Loucy (cell line): ENCODE results near the gene ZNF70.

Experiments used
- H2AFZ ChIP-seq: fragments of 200-600 bp; sonication (generic); 2 replicates; pipeline ENCODE4 v1.6.0; 2016; ENCODE audit warnings: antibody characterized with exemption, mild to moderate bottlenecking, low read length, moderate library complexity
- H3F3A ChIP-seq: fragments of 200-600 bp; 2 replicates; pipeline ENCODE4 v1.6.0; 2016; ENCODE audit warnings: antibody characterized with exemption, low read depth, mild to moderate bottlenecking
- H3K27me3 ChIP-seq: fragments of 200-600 bp; sonication (generic); 2 replicates; pipeline ENCODE4 v1.6.1; 2014; ENCODE audit warnings: low read length, mild to moderate bottlenecking; ENCODE audit not compliant: insufficient read depth, poor library complexity, severe bottlenecking
- H3K36me3 ChIP-seq: fragments of 200-600 bp; sonication (generic); 2 replicates; pipeline ENCODE4 v1.6.1; 2016; ENCODE audit warnings: low read length; ENCODE audit not compliant: insufficient read depth
- H3K4me1 ChIP-seq: fragments of 200-600 bp; sonication (generic); 2 replicates; pipeline ENCODE4 v1.5.1; 2014; ENCODE audit warnings: low read length, mild to moderate bottlenecking; ENCODE audit not compliant: insufficient read depth, poor library complexity, severe bottlenecking
- H3K4me2 ChIP-seq: fragments of 200-600 bp; sonication (generic); 2 replicates; pipeline ENCODE4 v1.6.0; 2014; ENCODE audit warnings: antibody characterized with exemption, low read length, low read depth, mild to moderate bottlenecking; ENCODE audit not compliant: poor library complexity, severe bottlenecking
- H3K4me3 ChIP-seq: fragments of 200-600 bp; sonication (generic); 2 replicates; pipeline ENCODE4 v1.5.1; 2014; ENCODE audit warnings: low read length, mild to moderate bottlenecking, mixed read lengths; ENCODE audit not compliant: poor library complexity, severe bottlenecking
- H3K79me2 ChIP-seq: fragments of 200-600 bp; sonication (generic); 2 replicates; pipeline ENCODE4 v1.6.1; 2014; ENCODE audit warnings: low read length; ENCODE audit not compliant: insufficient read depth
- H3K9ac ChIP-seq: fragments of 200-600 bp; sonication (generic); 2 replicates; pipeline ENCODE4 v1.6.0; 2014; ENCODE audit warnings: mild to moderate bottlenecking, low read depth, low read length, moderate library complexity; ENCODE audit not compliant: poor library complexity, severe bottlenecking
- H3K9me2 ChIP-seq: fragments of 200-600 bp; sonication (generic); replicated peaks from 2 replicates; pipeline ENCODE4 v1.6.1; 2016; ENCODE audit warnings: low read depth, low read length, mixed read lengths
- H3K9me3 ChIP-seq: fragments of 200-600 bp; sonication (generic); 2 replicates; pipeline ENCODE4 v1.6.1; 2014; ENCODE audit warnings: mild to moderate bottlenecking, antibody characterized with exemption, low read length, low read depth; ENCODE audit not compliant: insufficient read depth
- H4K20me1 ChIP-seq: fragments of 200-600 bp; sonication (generic); 2 replicates; pipeline ENCODE4 v1.6.0; 2014; ENCODE audit warnings: antibody characterized with exemption, low read length, mild to moderate bottlenecking; ENCODE audit not compliant: insufficient read depth, poor library complexity, severe bottlenecking
- CTCF ChIP-seq: fragments of 200-600 bp; sonication (generic); conservative IDR thresholded peaks from 2 replicates; pipeline ENCODE4 v1.5.1; 2014; ENCODE audit warnings: mild to moderate bottlenecking, antibody characterized with exemption, low read length
- EZH2phosphoT487 ChIP-seq: fragments of 200-600 bp; IDR thresholded peaks from 2 replicates; pipeline ENCODE4 v1.6.1; 2018; ENCODE audit warnings: antibody characterized with exemption, mild to moderate bottlenecking, moderate library complexity, borderline replicate concordance

Gene ZNF70

GRCh38 chr22:23784215-23784732, 33.4 kb upstream of the ZNF70 start:
- H3K4me1 ChIP-seq = peaks cover 25% of the 10 kb centered on the region
- H3K4me3 ChIP-seq = no peak overlapping the region
- H3K27me3 ChIP-seq = no peaks in the 10 kb centered on the region
- H3K9me2 ChIP-seq = no peaks in the 10 kb centered on the region
- peaks cover 20% of the 10 kb centered on the region for H4K20me1 ChIP-seq
- no peak overlapping the region for H2AFZ ChIP-seq
- H3K79me2 ChIP-seq = peaks cover 20% of the 10 kb centered on the region
- TF ChIP-seq CTCF = no peak
- no peaks in the 10 kb centered on the region for H3F3A ChIP-seq
- H3K9me3 ChIP-seq = no peaks in the 10 kb centered on the region
- H3K36me3 ChIP-seq = no peaks in the 10 kb centered on the region
- H3K9ac ChIP-seq = no peak overlapping the region
- no peak overlapping the region for H3K4me2 ChIP-seq

- no peaks in the 10 kb centered on the region for H3K27me3 ChIP-seq
- no peak overlapping the region for H3K4me2 ChIP-seq
- H4K20me1 ChIP-seq = peaks cover 12% of the 10 kb centered on the region
- no peaks in the 10 kb centered on the region for H3F3A ChIP-seq
- TF ChIP-seq EZH2phosphoT487 (no peak), CTCF (no peak)
- H2AFZ ChIP-seq = no peak overlapping the region
- no peak overlapping the region for H3K9ac ChIP-seq
- no peaks in the 10 kb centered on the region for H3K9me3 ChIP-seq
- no peaks in the 10 kb centered on the region for H3K9me2 ChIP-seq
- H3K4me3 ChIP-seq = no peak overlapping the region
- H3K79me2 ChIP-seq = peaks cover 13% of the 10 kb centered on the region
- no peaks in the 10 kb centered on the region for H3K36me3 ChIP-seq
- H3K4me1 ChIP-seq = peaks cover 18% of the 10 kb centered on the region
Measured at GRCh38 chr22:23783265-23784150, 32.6 kb upstream of the ZNF70 start.

- Histone ChIP-seq H3F3A (no peaks in the 10 kb centered on the region), H3K4me1 (peaks cover 10% of the 10 kb centered on the region), H3K4me2 (no peak overlapping the region), H3K36me3 (no peaks in the 10 kb centered on the region), H3K9ac (no peak overlapping the region), H3K79me2 (peaks cover 5% of the 10 kb centered on the region), H4K20me1 (peaks cover 4% of the 10 kb centered on the region), H3K27me3 (no peaks in the 10 kb centered on the region), H3K9me2 (no peaks in the 10 kb centered on the region), H2AFZ (no peak overlapping the region), H3K9me3 (no peaks in the 10 kb centered on the region), H3K4me3 (no peak overlapping the region)
- TF ChIP-seq EZH2phosphoT487 (no peak), CTCF (no peak)
Measured at GRCh38 chr22:23782703-23783102, 31.8 kb upstream of the ZNF70 start.
